ENCODE measurements around the gene GMEB2.
"Not testable (repeated sequence)": the region's sequence is repeated elsewhere in the genome, so short reads cannot be mapped to it uniquely, and the experiment has no call there.

Gene GMEB2

GRCh38 chr20:63657260-63657936 is 30.5 kb upstream of the GMEB2 start:
- no peak for DNase-seq

GRCh38 chr20:63656451-63656850 is 29.6 kb upstream of the GMEB2 start:
- no peak for DNase-seq

- no peak for DNase-seq
Measured at GRCh38 chr20:63655249-63655648, 28.3 kb upstream of the GMEB2 start.

- DNase-seq, result no peak
Measured at GRCh38 chr20:63653974-63654668, 27.2 kb upstream of the GMEB2 start.

GRCh38 chr20:63653041-63653973 is 26.4 kb upstream of the GMEB2 start, which contains the start of gene STMN3:
STMN3 (minus strand) TSS chr20:63653424; CDS start chr20:63653345, 79 bp downstream.
- peak; percentile 93 for DNase-seq

GRCh38 chr20:63652192-63652980 is 25.5 kb upstream of the GMEB2 start:
- peak; percentile 31 for DNase-seq

- no peak for DNase-seq
Measured at GRCh38 chr20:63651942-63652191, 25.0 kb upstream of the GMEB2 start.

- DNase-seq, result not testable (repeated sequence)
Measured at GRCh38 chr20:63650486-63650885, 23.6 kb upstream of the GMEB2 start.

- DNase-seq, result no peak
Measured at GRCh38 chr20:63648895-63649589, 22.1 kb upstream of the GMEB2 start.

- DNase-seq, result no peak
Measured at GRCh38 chr20:63648190-63648589, 21.3 kb upstream of the GMEB2 start.

- DNase-seq, result no peak
Measured at GRCh38 chr20:63645218-63645617, 18.3 kb upstream of the GMEB2 start.

GRCh38 chr20:63643946-63644345 is 17.0 kb upstream of the GMEB2 start:
- DNase-seq, result no peak

GRCh38 chr20:63643499-63643898 is 16.6 kb upstream of the GMEB2 start:
- DNase-seq, result no peak

- no peak for DNase-seq
Measured at GRCh38 chr20:63642527-63643247, 15.8 kb upstream of the GMEB2 start.

- DNase-seq, result peak; percentile 68
Measured at GRCh38 chr20:63641792-63642523, 15.1 kb upstream of the GMEB2 start.

GRCh38 chr20:63641146-63641791 is 14.4 kb upstream of the GMEB2 start:
- no peak for DNase-seq

GRCh38 chr20:63640686-63641085 is 13.8 kb upstream of the GMEB2 start:
- not testable (repeated sequence) for DNase-seq

- DNase-seq, result no peak
Measured at GRCh38 chr20:63640086-63640485, 13.2 kb upstream of the GMEB2 start.

- no peak for DNase-seq
Measured at GRCh38 chr20:63639093-63639975, 12.4 kb upstream of the GMEB2 start.

All from fibroblast of skin of right quadriceps (primary cell).